ENCODE data around the gene PDK3. TPM values are rescaled to one million over a fixed set of nuclear protein-coding genes. Genes with fewer than 3 reads are reported as not detected.

Gene PDK3
- polyA plus RNA-seq, 1 donor from 2014 or later: 2.1 TPM

GRCh38 chrX:24575496-24575895 lies 110.4 kb downstream of the PDK3 start:
- no peaks in the 10 kb centered on the region for H3K79me2 ChIP-seq (replicated peaks; ENCODE audit: insufficient read depth, low read length)
- no peak overlapping the region for H3K9ac ChIP-seq (ENCODE audit: low read length)
- H3K36me3 ChIP-seq (ENCODE audit: insufficient read depth, low read length): no peaks in the 10 kb centered on the region
- H2AFZ ChIP-seq (ENCODE audit: low read depth, low read length): no peak overlapping the region
- H3K4me2 ChIP-seq (ENCODE audit: low read length): no peak overlapping the region
- H4K20me1 ChIP-seq (ENCODE audit: insufficient read depth): no peaks in the 10 kb centered on the region
- TF ChIP-seq TAF1 (IDR thresholded peaks at IDR 0.05; ENCODE audit: low read depth) (no peak), MXI1 (conservative IDR thresholded peaks at IDR 0.05; ENCODE audit: poor library complexity, severe bottlenecking) (no peak), EZH2 (IDR thresholded peaks at IDR 0.05; ENCODE audit: borderline replicate concordance, insufficient read depth, low read length, poor library complexity, severe bottlenecking) (no peak), POLR2AphosphoS5 (IDR thresholded peaks at IDR 0.05) (no peak), REST (IDR thresholded peaks at IDR 0.05; ENCODE audit: borderline replicate concordance) (no peak), SMC3 (conservative IDR thresholded peaks at IDR 0.05; ENCODE audit: poor library complexity) (no peak), EP300 (conservative IDR thresholded peaks at IDR 0.05; ENCODE audit: poor library complexity, severe bottlenecking) (no peak), CTCF (IDR thresholded peaks at IDR 0.05; ENCODE audit: poor library complexity, severe bottlenecking) (no peak), RAD21 (conservative IDR thresholded peaks at IDR 0.05) (no peak)
- H3K27me3 ChIP-seq (ENCODE audit: insufficient read depth, low read depth, low read length): no peaks in the 10 kb centered on the region
- no peaks in the 10 kb centered on the region for H3K9me3 ChIP-seq (ENCODE audit: low read length)
- no peaks in the 10 kb centered on the region for H3F3A ChIP-seq (ENCODE audit: insufficient read depth, low read length, poor library complexity, severe bottlenecking)
- H3K27ac ChIP-seq (ENCODE audit: low read length): no peak overlapping the region
- H3K9me2 ChIP-seq (ENCODE audit: insufficient read depth, low read length): no peaks in the 10 kb centered on the region
- H3K4me3 ChIP-seq (ENCODE audit: low read length): no peak overlapping the region

- H3F3A ChIP-seq (ENCODE audit: insufficient read depth, low read length, poor library complexity, severe bottlenecking): no peaks in the 10 kb centered on the region
- no peak overlapping the region for H3K4me3 ChIP-seq (ENCODE audit: low read length)
- no peak overlapping the region for H2AFZ ChIP-seq (ENCODE audit: low read depth, low read length)
- no peaks in the 10 kb centered on the region for H3K36me3 ChIP-seq (ENCODE audit: insufficient read depth, low read length)
- peak; percentile 42 for TF ChIP-seq EP300 (conservative IDR thresholded peaks at IDR 0.05; ENCODE audit: poor library complexity, severe bottlenecking)
- peak; percentile 36 for TF ChIP-seq POLR2AphosphoS5 (IDR thresholded peaks at IDR 0.05)
- no peak for TF ChIP-seq RAD21 (conservative IDR thresholded peaks at IDR 0.05)
- no peak for TF ChIP-seq REST (IDR thresholded peaks at IDR 0.05; ENCODE audit: borderline replicate concordance)
- no peak overlapping the region for H3K27ac ChIP-seq (ENCODE audit: low read length)
- no peaks in the 10 kb centered on the region for H3K9me2 ChIP-seq (ENCODE audit: insufficient read depth, low read length)
- H3K27me3 ChIP-seq (ENCODE audit: insufficient read depth, low read depth, low read length): no peaks in the 10 kb centered on the region
- no peaks in the 10 kb centered on the region for H4K20me1 ChIP-seq (ENCODE audit: insufficient read depth)
- no peak overlapping the region for H3K4me2 ChIP-seq (ENCODE audit: low read length)
- no peaks in the 10 kb centered on the region for H3K9me3 ChIP-seq (ENCODE audit: low read length)
- H3K79me2 ChIP-seq (replicated peaks; ENCODE audit: insufficient read depth, low read length): no peaks in the 10 kb centered on the region
- H3K9ac ChIP-seq (ENCODE audit: low read length): no peak overlapping the region
Measured at GRCh38 chrX:24577091-24577490, 112.0 kb downstream of the PDK3 start.

Small RNA genes within 50 kb of the gene (small RNA-seq; reads per million reads assigned to genes)
- 0 reads per million in 3 experiments for gene SNRPEP9

Other genes starting within 250 kb of the PDK3 start
- not detected in 2 replicates for gene SUPT20HL2, start 151.2 kb upstream of the PDK3 start, polyA plus RNA-seq
- not detected in 2 replicates for gene SUPT20HL1, start 104.6 kb upstream of the PDK3 start, polyA plus RNA-seq
- gene PCYT1B, start 182.1 kb downstream of the PDK3 start, polyA plus RNA-seq: 6.5 and 10.6 TPM in 2 replicates
- 5.8 and 6.0 TPM in 2 replicates for gene POLA1, start 228.6 kb downstream of the PDK3 start, polyA plus RNA-seq